Prostate gland (tissue), 2 donors: ENCODE data around the gene HS6ST3. TPM values are rescaled to one million over a fixed set of nuclear protein-coding genes. Genes with fewer than 3 reads are reported as not detected.

Source experiments
- DNase-seq: peaks from one replicate; pipeline ENCODE4 v3.0.0-alpha.2; 2019; ENCODE audit warnings: low spot score
- H3K27ac ChIP-seq, 2 donors: fragments of 200-600 bp; sonication (generic); 2 replicates each; pipeline ENCODE4 v1.5.1; 2017 to 2019
- H3K27me3 ChIP-seq: fragments of 200-600 bp; sonication (generic); replicated peaks from 2 replicates; pipeline ENCODE4 v1.5.1; 2019; ENCODE audit not compliant: insufficient read depth
- H3K36me3 ChIP-seq, 2 donors: fragments of 200-600 bp; sonication (generic); 1 replicate in 1 of 2; 2 replicates in 1 of 2; pipeline versions ENCODE4 v1.5.1 to v1.8.1; 2017 to 2019
- H3K4me1 ChIP-seq: fragments of 200-600 bp; sonication (generic); replicated peaks from 2 replicates; pipeline ENCODE4 v1.5.1; 2019
- H3K4me3 ChIP-seq, 2 donors: fragments of 200-600 bp; sonication (generic); 2 replicates each; pipeline ENCODE4 v1.5.1; 2017 to 2019
- H3K9me3 ChIP-seq: fragments of 200-600 bp; sonication (generic); 2 replicates; pipeline ENCODE4 v1.5.1; 2017
- POLR2A ChIP-seq: fragments of 450-650 bp; IDR thresholded peaks from one replicate; pipeline ENCODE4 v1.6.1; 2016; ENCODE audit warnings: antibody characterized with exemption, mild to moderate bottlenecking
- POLR2AphosphoS5 ChIP-seq: sonication (generic); formaldehyde crosslinking; IDR thresholded peaks from one replicate; pipeline ENCODE4 v1.6.1; 2017; ENCODE audit warnings: antibody characterized with exemption
- WGBS: methylation state at CpG from one replicate; pipeline ENCODE4 v1.1.5; 2018; 5-methylcytosine and 5-hydroxymethylcytosine counted together
- intact Hi-C: fragments of 100-400 bp; cut with DNase I; formaldehyde crosslinking; loops from one replicate; pipeline ENCODE4 v1.14.2; 2022
- total RNA-seq, 2 donors: library from RNA; depleted of rRNA; stranded (reverse); fragments of >200 nt; gene quantifications; one replicate each; pipeline ENCODE4 v1.1.0, GENCODE V29; 2016
- TF ChIP-seq, protein P1 (sequence below), 4 experiments: fragments of 200-600 bp in 2 of 4; fragments of 450-650 bp in 2 of 4; sonication (generic) in 2 of 4; IDR thresholded peaks; 1 replicate in 3 of 4; 2 replicates in 1 of 4; pipeline ENCODE4 v1.5.1; 2016 to 2019; ENCODE audit warnings: antibody characterized with exemption in 4 of 4, mild to moderate bottlenecking in 2 of 4, moderate library complexity in 2 of 4

The HS6ST3 gene
- total RNA-seq, 2 donors from 2014 or later: 0.97 to 1.0 TPM

DNA sequence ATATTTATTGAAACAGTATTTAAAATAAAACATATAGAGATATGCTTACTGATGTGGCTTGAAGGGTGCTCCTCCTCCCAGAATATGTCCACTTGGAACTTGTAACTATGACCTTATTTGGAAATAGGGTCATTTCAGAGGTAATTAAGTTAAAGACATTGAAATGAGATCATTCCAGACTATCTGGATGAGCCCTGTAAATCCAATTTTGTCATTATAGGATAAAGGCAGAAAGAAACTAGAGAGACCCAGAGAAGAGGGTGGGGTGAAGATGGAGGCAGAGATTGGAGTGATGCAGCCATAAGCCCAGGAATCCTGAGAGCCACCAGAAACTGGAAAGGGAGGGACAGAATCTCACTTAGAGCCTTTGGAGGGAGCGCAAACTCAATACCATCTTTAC is 661.2 kb downstream of the HS6ST3 start:
- WGBS: 95% methylated on average over 1 of the region's 1 CpG
- H3K9me3 ChIP-seq: no peaks in the 10 kb centered on the region
- no peak overlapping the region for H3K4me3 ChIP-seq
- H3K27me3 ChIP-seq: no peaks in the 10 kb centered on the region
- H3K4me1 ChIP-seq: no peaks in the 10 kb centered on the region
- H3K36me3 ChIP-seq: no peaks in the 10 kb centered on the region
- intact Hi-C loops: no loop called here
- no peak for DNase-seq
- TF ChIP-seq POLR2AphosphoS5: no peak
- no peak for TF ChIP-seq POLR2A
- no peak overlapping the region for H3K27ac ChIP-seq

DNA sequence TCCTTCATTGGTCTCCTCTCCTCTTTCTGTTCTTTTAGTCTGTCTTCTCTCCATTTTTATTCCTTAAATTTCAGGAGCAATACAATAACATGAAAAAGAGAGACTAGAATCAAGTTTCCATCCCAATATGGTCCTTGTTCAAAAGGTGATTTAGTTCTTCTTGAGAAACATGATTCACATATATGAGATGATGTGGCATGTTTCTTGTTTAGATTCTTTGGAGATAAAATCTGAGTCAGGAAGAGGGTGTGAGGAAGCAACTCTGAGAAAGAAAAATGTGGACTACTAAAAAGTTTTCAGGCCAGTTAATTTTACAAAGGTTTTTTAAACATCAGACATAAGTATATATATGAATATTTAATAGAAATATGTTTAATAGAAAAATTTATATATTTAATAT is 673.0 kb downstream of the HS6ST3 start:
- no peak for DNase-seq
- H3K9me3 ChIP-seq: no peaks in the 10 kb centered on the region
- TF ChIP-seq, protein P1, sequence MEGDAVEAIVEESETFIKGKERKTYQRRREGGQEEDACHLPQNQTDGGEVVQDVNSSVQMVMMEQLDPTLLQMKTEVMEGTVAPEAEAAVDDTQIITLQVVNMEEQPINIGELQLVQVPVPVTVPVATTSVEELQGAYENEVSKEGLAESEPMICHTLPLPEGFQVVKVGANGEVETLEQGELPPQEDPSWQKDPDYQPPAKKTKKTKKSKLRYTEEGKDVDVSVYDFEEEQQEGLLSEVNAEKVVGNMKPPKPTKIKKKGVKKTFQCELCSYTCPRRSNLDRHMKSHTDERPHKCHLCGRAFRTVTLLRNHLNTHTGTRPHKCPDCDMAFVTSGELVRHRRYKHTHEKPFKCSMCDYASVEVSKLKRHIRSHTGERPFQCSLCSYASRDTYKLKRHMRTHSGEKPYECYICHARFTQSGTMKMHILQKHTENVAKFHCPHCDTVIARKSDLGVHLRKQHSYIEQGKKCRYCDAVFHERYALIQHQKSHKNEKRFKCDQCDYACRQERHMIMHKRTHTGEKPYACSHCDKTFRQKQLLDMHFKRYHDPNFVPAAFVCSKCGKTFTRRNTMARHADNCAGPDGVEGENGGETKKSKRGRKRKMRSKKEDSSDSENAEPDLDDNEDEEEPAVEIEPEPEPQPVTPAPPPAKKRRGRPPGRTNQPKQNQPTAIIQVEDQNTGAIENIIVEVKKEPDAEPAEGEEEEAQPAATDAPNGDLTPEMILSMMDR (IDR thresholded peaks at IDR 0.05): no peak
- TF ChIP-seq POLR2AphosphoS5: no peak
- no peak for TF ChIP-seq POLR2A
- H3K36me3 ChIP-seq: no peaks in the 10 kb centered on the region
- intact Hi-C loops: no loop called here
- no peaks in the 10 kb centered on the region for H3K27me3 ChIP-seq
- H3K27ac ChIP-seq: no peak overlapping the region
- H3K4me3 ChIP-seq: no peak overlapping the region
- no peaks in the 10 kb centered on the region for H3K4me1 ChIP-seq

DNA sequence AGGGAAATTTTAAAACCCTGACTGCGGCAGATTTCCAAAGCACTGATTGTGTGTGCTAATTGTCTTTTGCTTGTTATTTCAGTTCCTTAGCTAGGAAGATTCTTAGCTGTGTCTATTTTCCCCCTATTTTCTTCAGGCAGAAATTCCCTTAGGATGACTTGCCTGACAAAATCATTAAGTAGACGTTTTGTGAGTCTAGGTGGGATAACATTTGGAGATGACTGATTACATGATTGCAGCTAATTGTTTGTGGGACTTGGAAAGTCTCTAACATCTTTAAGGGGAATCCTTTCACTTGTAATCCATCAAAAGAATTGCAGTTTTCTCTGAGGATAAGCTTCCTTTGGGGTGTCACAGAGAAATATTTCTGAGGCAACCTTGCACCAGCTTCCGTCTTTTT is 676.4 kb downstream of the HS6ST3 start:
- intact Hi-C loops: no loop called here
- no peaks in the 10 kb centered on the region for H3K27me3 ChIP-seq
- DNase-seq: no peak
- H3K4me1 ChIP-seq: no peaks in the 10 kb centered on the region
- no peaks in the 10 kb centered on the region for H3K36me3 ChIP-seq
- no peaks in the 10 kb centered on the region for H3K9me3 ChIP-seq
- H3K4me3 ChIP-seq: no peak overlapping the region
- H3K27ac ChIP-seq: no peak overlapping the region
- no peak for TF ChIP-seq POLR2AphosphoS5
- no peak for TF ChIP-seq POLR2A
- TF ChIP-seq, protein P1 (IDR thresholded peaks at IDR 0.05): no peak
- 62% methylated on average over 3 of the region's 3 CpGs for WGBS

DNA sequence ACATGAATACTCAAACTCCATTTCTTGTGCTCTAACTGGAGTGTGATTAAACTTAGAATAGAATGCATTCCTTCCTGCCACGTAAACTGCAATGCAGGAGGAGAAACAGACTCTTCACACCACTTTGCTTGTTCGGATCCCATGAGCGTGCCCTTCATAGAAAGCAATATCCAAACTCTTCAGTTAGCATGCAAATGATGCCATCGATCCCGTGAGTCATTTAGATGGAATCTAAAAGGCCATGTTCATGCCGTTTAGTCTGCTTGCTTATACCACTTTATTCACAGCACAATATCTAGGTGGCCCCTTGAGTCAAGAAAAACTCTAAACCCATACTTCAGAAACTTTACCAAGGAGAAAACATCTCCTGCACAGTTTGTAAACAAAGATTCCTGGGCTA is 678.6 kb downstream of the HS6ST3 start:
- H3K36me3 ChIP-seq: no peaks in the 10 kb centered on the region
- no peak for DNase-seq
- intact Hi-C loops: no loop called here
- H3K4me1 ChIP-seq: no peaks in the 10 kb centered on the region
- no peaks in the 10 kb centered on the region for H3K9me3 ChIP-seq
- H3K27me3 ChIP-seq: no peaks in the 10 kb centered on the region
- H3K4me3 ChIP-seq: no peak overlapping the region
- 86% methylated on average over 6 of the region's 6 CpGs for WGBS
- no peak overlapping the region for H3K27ac ChIP-seq
- no peak for TF ChIP-seq POLR2AphosphoS5
- no peak for TF ChIP-seq POLR2A
- TF ChIP-seq, protein P1 (IDR thresholded peaks at IDR 0.05): no peak

DNA sequence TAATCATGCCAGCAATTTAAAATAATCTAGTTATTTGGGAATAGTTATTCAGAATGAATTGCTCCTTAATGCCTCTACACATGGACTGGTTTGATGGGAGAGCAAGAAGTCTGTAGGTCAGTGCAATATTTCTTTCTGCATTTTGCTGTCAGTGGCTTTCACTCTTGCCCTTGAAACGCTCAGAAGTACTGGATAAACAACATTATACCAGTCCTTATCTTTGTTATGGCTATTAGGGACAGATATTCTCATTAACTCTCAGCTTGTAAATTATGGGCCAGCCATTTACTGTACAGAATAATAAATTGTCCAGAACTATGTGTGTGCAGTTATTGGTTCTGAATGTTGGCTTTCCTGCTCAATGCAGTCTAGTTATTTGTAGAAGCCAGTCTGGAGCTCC is 680.0 kb downstream of the HS6ST3 start:
- H3K9me3 ChIP-seq: no peaks in the 10 kb centered on the region
- no peaks in the 10 kb centered on the region for H3K36me3 ChIP-seq
- no peak overlapping the region for H3K4me3 ChIP-seq
- intact Hi-C loops: no loop called here
- no peaks in the 10 kb centered on the region for H3K27me3 ChIP-seq
- no peak overlapping the region for H3K27ac ChIP-seq
- no peak for DNase-seq
- H3K4me1 ChIP-seq: no peaks in the 10 kb centered on the region
- 10% methylated on average over 1 of the region's 1 CpG for WGBS
- TF ChIP-seq, protein P1 (IDR thresholded peaks at IDR 0.05): no peak
- no peak for TF ChIP-seq POLR2AphosphoS5
- no peak for TF ChIP-seq POLR2A
